HFF-Myc (cell line): ENCODE measurements around the gene GGACT.
A peak's percentile ranks its signal among the peaks of the same experiment; 100 is the strongest.

Source experiments
- DNase-seq: peaks from one replicate; pipeline ENCODE4 v3.0.0-alpha.2; 2011; ENCODE audit warnings: low read depth; ENCODE audit errors: extremely low read depth
- H3K4me3 ChIP-seq: replicated peaks from 2 replicates; pipeline ENCODE4 v1.5.1; 2011; ENCODE audit warnings: low read depth, mild to moderate bottlenecking, control low read depth, low read length
- CTCF ChIP-seq: IDR thresholded peaks from 2 replicates; pipeline ENCODE4 v1.5.1; 2012; ENCODE audit warnings: mild to moderate bottlenecking, low read depth, low read length, control low read depth; ENCODE audit errors: missing control alignments

GGACT gene

GRCh38 chr13:100588331-100589177 lies at the start of gene GGACT:
Gene GGACT (minus strand): TSS chr13:100588789. CDS start chr13:100532591, 56,198 bp downstream.
- DNase-seq: no peak
- peak; percentile 42 for TF ChIP-seq CTCF
- H3K4me3 ChIP-seq: peak within 1 kb of the TSS; percentile 55

- H3K4me3 ChIP-seq: no peak overlapping the region
- no peak for TF ChIP-seq CTCF
- no peak for DNase-seq
These were observed 49.2 kb upstream of the GGACT start for GRCh38 chr13:100637796-100638195.

- H3K4me3 ChIP-seq: no peak overlapping the region
- TF ChIP-seq CTCF: no peak
- DNase-seq: no peak
These were observed 48.8 kb upstream of the GGACT start for GRCh38 chr13:100637380-100637779.

- TF ChIP-seq CTCF: no peak
- DNase-seq: no peak
- no peak overlapping the region for H3K4me3 ChIP-seq
These were observed 47.9 kb upstream of the GGACT start for GRCh38 chr13:100636441-100636840.

- H3K4me3 ChIP-seq: no peak overlapping the region
- no peak for TF ChIP-seq CTCF
- no peak for DNase-seq
These were observed 47.4 kb upstream of the GGACT start for GRCh38 chr13:100636004-100636403.

GRCh38 chr13:100634696-100635095 lies 46.1 kb upstream of the GGACT start:
- H3K4me3 ChIP-seq: no peak overlapping the region
- no peak for DNase-seq
- TF ChIP-seq CTCF: no peak
